WTC11 (cell line): ENCODE results near the gene PURB. TPM values are rescaled to one million over a fixed set of nuclear protein-coding genes. Genes with fewer than 3 reads are reported as not detected.

Source experiments
- ATAC-seq: fragments of 200-7000 bp; cut with Tn5 transposase; 2 replicates; pipeline ENCODE4 v1.10.0; 2021; ENCODE audit warnings: mild to moderate bottlenecking, moderate library complexity
- CTCF ChIA-PET: fragments of 300-600 bp; sonication (Branson Sonifier 250); formaldehyde crosslinking; loops from one replicate; lab custom pipeline; 2021; ENCODE audit warnings: antibody characterized with exemption; lab: Charles Lee
- POLR2A ChIA-PET: fragments of 350-600 bp; sonication (Branson Sonifier 250); formaldehyde crosslinking; loops from one replicate; lab custom pipeline; 2021; ENCODE audit warnings: antibody characterized with exemption; lab: Charles Lee
- DNase-seq: peaks from one replicate; pipeline ENCODE4 v3.0.0; 2021; ENCODE audit warnings: low spot score
- H3K27ac Mint-ChIP-seq: 2 replicates; pipeline ENCODE4 v1.8.0; 2021; ENCODE audit warnings: mixed read lengths
- H3K27me3 Mint-ChIP-seq: 2 replicates; pipeline ENCODE4 v1.8.0; 2021; ENCODE audit warnings: low read depth, mild to moderate bottlenecking, moderate library complexity, mixed read lengths
- H3K36me3 Mint-ChIP-seq: 2 replicates; pipeline ENCODE4 v1.8.0; 2021; ENCODE audit warnings: mixed read lengths
- H3K4me1 Mint-ChIP-seq: 2 replicates; pipeline ENCODE4 v1.8.0; 2022; ENCODE audit warnings: mixed read lengths
- H3K4me3 Mint-ChIP-seq: 2 replicates; pipeline ENCODE4 v1.8.0; 2021; ENCODE audit warnings: mild to moderate bottlenecking, moderate library complexity, mixed read lengths
- H3K9me3 Mint-ChIP-seq: 2 replicates; pipeline ENCODE4 v1.8.0; 2021; ENCODE audit warnings: mixed read lengths
- GABPB1 ChIP-seq: sonication (generic); formaldehyde crosslinking; IDR thresholded peaks from 2 replicates; pipeline ENCODE4 v1.8.1; 2023; ENCODE audit warnings: mild to moderate bottlenecking, missing genetic modification reagents
- HMGA2 ChIP-seq: fragments of 250-450 bp; sonication (Bioruptor Pico); IDR thresholded peaks from 2 replicates; pipeline ENCODE4 v1.4.0; 2021; ENCODE audit warnings: mild to moderate bottlenecking, moderate library complexity
- NFE2L1 ChIP-seq: sonication (generic); formaldehyde crosslinking; IDR thresholded peaks from 2 replicates; pipeline ENCODE4 v1.8.1; 2023; ENCODE audit warnings: missing genetic modification reagents
- total RNA-seq: library from RNA; stranded (reverse); gene quantifications from 3 replicates; pipeline ENCODE4 v1.2.3, GENCODE V29; 2021
- TF ChIP-seq, protein P1 (sequence below): sonication (generic); formaldehyde crosslinking; IDR thresholded peaks from 2 replicates; pipeline ENCODE4 v1.8.0; 2023; ENCODE audit warnings: mild to moderate bottlenecking, missing genetic modification reagents
- TF ChIP-seq, protein P2 (sequence below): sonication (generic); formaldehyde crosslinking; conservative IDR thresholded peaks from 2 replicates; pipeline ENCODE4 v1.8.1; 2022; ENCODE audit warnings: mild to moderate bottlenecking, missing genetic modification reagents
- TF ChIP-seq, protein P3 (sequence below): sonication (generic); formaldehyde crosslinking; IDR thresholded peaks from 2 replicates; pipeline ENCODE4 v1.8.0; 2022; ENCODE audit warnings: mild to moderate bottlenecking, missing genetic modification reagents
- TF ChIP-seq, protein P4 (sequence below): sonication (generic); formaldehyde crosslinking; IDR thresholded peaks from 2 replicates; pipeline ENCODE4 v1.8.1; 2023; ENCODE audit warnings: mild to moderate bottlenecking, moderate library complexity, missing genetic modification reagents
- TF ChIP-seq, protein P5 (sequence below): fragments of 250-450 bp; sonication (Bioruptor Pico); conservative IDR thresholded peaks from 2 replicates; pipeline ENCODE4 v1.9.0; 2021; ENCODE audit warnings: mild to moderate bottlenecking
- TF ChIP-seq, protein P6 (sequence below): sonication (generic); formaldehyde crosslinking; IDR thresholded peaks from 2 replicates; pipeline ENCODE4 v1.8.1; 2022; ENCODE audit warnings: low read depth, mild to moderate bottlenecking, moderate library complexity, missing genetic modification reagents, borderline replicate concordance
- TF ChIP-seq, protein P7 (sequence below): sonication (generic); formaldehyde crosslinking; conservative IDR thresholded peaks from 2 replicates; pipeline ENCODE4 v1.8.1; 2023; ENCODE audit warnings: mild to moderate bottlenecking, low read depth, missing genetic modification reagents, moderate library complexity

PURB gene
- total RNA-seq, 1 experiment from 2014 or later = 22.1 TPM

DNA sequence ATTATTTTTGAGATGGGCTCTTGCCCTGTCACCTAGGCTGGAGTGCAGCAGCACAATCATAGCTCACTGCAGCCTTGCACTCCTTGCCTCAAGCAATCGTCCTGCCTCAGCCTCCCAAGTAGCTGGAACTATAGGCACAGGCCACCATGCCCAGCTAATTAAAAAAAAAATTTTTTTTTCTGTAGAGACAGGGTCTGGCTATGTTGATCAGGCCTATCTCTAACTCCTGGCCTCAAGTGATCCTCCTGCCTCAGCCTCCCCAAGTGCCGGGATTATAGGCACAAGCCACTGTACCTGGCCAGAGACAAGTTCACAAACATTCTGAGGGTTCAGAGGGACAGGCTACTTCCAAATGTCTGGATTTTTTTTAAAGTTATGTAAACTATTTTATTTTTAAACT lies 32.1 kb upstream of the PURB start (continued):
- TF ChIP-seq, protein P1, sequence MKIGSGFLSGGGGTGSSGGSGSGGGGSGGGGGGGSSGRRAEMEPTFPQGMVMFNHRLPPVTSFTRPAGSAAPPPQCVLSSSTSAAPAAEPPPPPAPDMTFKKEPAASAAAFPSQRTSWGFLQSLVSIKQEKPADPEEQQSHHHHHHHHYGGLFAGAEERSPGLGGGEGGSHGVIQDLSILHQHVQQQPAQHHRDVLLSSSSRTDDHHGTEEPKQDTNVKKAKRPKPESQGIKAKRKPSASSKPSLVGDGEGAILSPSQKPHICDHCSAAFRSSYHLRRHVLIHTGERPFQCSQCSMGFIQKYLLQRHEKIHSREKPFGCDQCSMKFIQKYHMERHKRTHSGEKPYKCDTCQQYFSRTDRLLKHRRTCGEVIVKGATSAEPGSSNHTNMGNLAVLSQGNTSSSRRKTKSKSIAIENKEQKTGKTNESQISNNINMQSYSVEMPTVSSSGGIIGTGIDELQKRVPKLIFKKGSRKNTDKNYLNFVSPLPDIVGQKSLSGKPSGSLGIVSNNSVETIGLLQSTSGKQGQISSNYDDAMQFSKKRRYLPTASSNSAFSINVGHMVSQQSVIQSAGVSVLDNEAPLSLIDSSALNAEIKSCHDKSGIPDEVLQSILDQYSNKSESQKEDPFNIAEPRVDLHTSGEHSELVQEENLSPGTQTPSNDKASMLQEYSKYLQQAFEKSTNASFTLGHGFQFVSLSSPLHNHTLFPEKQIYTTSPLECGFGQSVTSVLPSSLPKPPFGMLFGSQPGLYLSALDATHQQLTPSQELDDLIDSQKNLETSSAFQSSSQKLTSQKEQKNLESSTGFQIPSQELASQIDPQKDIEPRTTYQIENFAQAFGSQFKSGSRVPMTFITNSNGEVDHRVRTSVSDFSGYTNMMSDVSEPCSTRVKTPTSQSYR (CRISPR knock-in tag) = no peak
- TF ChIP-seq, protein P2, sequence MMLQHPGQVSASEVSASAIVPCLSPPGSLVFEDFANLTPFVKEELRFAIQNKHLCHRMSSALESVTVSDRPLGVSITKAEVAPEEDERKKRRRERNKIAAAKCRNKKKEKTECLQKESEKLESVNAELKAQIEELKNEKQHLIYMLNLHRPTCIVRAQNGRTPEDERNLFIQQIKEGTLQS (CRISPR knock-in tag) = no peak

DNA sequence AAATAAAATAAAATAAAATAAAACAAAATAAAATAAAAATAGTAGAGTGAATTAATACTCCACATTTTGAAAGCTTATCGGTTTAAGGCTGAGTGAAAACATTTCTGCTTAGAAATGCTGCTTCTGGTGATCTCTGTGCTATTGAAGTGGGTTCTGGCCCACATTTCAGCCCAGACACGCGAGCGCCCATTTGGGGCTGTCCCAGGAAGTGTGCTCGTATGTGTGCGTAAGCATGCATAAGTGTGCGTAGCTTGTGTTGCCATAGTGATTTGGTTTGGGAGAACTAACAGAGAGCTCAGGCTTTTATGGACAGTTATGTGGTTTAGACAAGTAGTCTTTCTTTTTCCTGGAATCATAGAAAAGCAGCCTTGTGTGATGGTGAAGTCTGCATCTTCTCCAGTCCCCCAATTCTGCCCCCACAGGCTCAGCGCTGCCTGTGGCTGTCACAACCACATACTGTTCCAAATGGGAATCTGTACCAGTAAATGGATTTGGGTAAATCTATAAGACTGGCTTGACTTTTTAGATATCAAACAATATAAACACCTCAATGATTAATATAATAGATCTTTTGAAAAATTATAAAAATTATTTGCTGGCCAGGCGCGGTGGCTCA lies 29.8 kb upstream of the PURB start:
- Mint-ChIP-seq H3K27ac (no peak overlapping the region), H3K4me1 (peaks cover 9% of the 10 kb centered on the region), H3K36me3 (no peaks in the 10 kb centered on the region), H3K4me3 (no peak overlapping the region), H3K27me3 (no peaks in the 10 kb centered on the region; the same call in 1 of the 2 replicates), H3K9me3 (no peaks in the 10 kb centered on the region; the same call in 1 of the 2 replicates)
- CTCF ChIA-PET = no interaction called here
- ATAC-seq = no peak
- TF ChIP-seq, protein P3, sequence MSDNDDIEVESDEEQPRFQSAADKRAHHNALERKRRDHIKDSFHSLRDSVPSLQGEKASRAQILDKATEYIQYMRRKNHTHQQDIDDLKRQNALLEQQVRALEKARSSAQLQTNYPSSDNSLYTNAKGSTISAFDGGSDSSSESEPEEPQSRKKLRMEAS (CRISPR knock-in tag) = no peak
- TF ChIP-seq GABPB1 (CRISPR knock-in tag) = no peak
- TF ChIP-seq, protein P4, sequence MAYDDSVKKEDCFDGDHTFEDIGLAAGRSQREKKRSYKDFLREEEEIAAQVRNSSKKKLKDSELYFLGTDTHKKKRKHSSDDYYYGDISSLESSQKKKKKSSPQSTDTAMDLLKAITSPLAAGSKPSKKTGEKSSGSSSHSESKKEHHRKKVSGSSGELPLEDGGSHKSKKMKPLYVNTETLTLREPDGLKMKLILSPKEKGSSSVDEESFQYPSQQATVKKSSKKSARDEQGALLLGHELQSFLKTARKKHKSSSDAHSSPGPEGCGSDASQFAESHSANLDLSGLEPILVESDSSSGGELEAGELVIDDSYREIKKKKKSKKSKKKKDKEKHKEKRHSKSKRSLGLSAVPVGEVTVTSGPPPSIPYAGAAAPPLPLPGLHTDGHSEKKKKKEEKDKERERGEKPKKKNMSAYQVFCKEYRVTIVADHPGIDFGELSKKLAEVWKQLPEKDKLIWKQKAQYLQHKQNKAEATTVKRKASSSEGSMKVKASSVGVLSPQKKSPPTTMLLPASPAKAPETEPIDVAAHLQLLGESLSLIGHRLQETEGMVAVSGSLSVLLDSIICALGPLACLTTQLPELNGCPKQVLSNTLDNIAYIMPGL = no peak
- no peak for TF ChIP-seq NFE2L1
- TF ChIP-seq, protein P5, sequence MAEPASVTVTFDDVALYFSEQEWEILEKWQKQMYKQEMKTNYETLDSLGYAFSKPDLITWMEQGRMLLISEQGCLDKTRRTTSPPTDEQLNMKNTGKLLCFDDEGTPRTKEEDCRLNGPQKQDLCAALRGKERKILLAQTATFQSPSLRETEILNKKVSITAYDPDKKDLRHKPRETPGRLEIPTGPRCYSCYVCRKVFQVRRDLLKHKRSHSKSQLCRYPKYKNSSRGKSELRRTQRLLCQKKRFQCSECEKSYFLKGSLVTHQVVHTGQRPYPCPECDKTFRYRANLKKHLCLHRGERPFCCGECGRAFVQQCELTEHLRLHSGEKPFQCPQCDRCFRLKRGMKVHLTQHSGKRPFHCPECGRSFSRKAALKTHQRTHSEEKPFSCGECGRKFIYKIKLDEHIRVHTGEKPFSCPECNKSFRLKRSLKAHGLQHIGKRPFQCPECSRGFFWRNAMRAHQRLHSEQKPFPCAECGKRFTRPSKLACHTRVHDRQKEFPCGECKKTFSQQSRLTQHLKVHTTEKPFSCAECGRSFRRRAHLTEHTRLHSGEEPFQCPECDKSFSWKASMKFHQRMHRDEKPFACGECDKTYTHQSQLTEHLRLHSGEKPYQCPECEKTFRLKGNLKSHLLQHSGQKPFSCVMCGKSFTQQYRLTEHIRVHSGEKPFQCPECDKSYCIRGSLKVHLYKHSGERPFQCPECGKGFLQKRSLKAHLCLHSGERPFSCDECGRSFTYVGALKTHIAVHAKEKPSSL (CRISPR knock-in tag) = no peak
- TF ChIP-seq, protein P6, sequence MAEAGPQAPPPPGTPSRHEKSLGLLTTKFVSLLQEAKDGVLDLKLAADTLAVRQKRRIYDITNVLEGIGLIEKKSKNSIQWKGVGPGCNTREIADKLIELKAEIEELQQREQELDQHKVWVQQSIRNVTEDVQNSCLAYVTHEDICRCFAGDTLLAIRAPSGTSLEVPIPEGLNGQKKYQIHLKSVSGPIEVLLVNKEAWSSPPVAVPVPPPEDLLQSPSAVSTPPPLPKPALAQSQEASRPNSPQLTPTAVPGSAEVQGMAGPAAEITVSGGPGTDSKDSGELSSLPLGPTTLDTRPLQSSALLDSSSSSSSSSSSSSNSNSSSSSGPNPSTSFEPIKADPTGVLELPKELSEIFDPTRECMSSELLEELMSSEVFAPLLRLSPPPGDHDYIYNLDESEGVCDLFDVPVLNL (CRISPR knock-in tag) = no peak
- TF ChIP-seq HMGA2 (CRISPR knock-in tag) = 0 out of 2 replicates have a peak, but pooled peaks have one; percentile 54
- no peak for DNase-seq
- POLR2A ChIA-PET = no interaction called here

DNA sequence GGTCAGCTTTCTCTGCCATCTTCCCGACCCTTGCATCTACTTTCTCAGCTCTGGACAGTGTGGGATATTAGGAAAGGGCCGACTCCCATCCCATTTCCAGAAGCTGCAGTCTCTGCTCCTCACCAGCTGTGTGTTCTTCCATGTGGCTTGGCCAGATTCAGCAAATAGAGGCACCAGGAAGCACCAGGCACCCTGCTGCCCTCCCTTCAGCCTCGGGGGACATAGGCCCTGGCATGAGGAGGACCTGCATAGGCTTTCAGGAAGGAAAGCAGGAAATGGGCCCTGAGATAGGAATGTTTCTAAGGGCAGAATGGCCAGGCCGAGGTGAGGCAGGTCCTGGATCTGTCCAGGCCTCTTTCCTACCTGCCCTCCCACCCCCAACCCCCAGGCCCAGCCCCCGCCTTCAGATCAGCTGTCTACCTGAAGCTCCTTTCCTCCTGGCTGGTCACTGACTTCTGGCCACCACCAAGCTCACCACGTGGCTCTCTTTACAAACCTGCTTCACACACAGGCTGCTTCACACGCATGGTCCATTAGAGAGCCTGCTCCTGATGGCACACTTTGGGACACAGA lies 27.5 kb upstream of the PURB start:
- TF ChIP-seq, protein P7, sequence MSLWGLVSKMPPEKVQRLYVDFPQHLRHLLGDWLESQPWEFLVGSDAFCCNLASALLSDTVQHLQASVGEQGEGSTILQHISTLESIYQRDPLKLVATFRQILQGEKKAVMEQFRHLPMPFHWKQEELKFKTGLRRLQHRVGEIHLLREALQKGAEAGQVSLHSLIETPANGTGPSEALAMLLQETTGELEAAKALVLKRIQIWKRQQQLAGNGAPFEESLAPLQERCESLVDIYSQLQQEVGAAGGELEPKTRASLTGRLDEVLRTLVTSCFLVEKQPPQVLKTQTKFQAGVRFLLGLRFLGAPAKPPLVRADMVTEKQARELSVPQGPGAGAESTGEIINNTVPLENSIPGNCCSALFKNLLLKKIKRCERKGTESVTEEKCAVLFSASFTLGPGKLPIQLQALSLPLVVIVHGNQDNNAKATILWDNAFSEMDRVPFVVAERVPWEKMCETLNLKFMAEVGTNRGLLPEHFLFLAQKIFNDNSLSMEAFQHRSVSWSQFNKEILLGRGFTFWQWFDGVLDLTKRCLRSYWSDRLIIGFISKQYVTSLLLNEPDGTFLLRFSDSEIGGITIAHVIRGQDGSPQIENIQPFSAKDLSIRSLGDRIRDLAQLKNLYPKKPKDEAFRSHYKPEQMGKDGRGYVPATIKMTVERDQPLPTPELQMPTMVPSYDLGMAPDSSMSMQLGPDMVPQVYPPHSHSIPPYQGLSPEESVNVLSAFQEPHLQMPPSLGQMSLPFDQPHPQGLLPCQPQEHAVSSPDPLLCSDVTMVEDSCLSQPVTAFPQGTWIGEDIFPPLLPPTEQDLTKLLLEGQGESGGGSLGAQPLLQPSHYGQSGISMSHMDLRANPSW = no peak
- TF ChIP-seq NFE2L1 = no peak
- DNase-seq (no peak), ATAC-seq (peak; percentile 67)
- H3K4me1 Mint-ChIP-seq = peaks cover 9% of the 10 kb centered on the region
- H3K27me3 Mint-ChIP-seq = no peaks in the 10 kb centered on the region; the same call in 1 of the 2 replicates
- no peaks in the 10 kb centered on the region; the same call in 1 of the 2 replicates for H3K9me3 Mint-ChIP-seq
- no peak overlapping the region for H3K4me3 Mint-ChIP-seq
- ChIA-PET CTCF (interaction anchor here (0.7 to 1.4 kb wide), 3 partner anchors 9 to 223 kb away, joined by 3 to 4 read pairs (median 3); no protein-coding TSS in a partner anchor), POLR2A (interaction anchor here (1.0 kb wide), 1 partner anchor 20 kb away, joined by 4 read pairs; no protein-coding TSS in a partner anchor)
- peak overlapping the region; percentile 58; the same call in 1 of the 2 replicates for H3K27ac Mint-ChIP-seq
- no peaks in the 10 kb centered on the region for H3K36me3 Mint-ChIP-seq
